Neural cell (in vitro differentiated cells): ENCODE measurements around the gene MMP24OS. TPM values are rescaled to one million over a fixed set of nuclear protein-coding genes. Genes with fewer than 3 reads are reported as not detected.

Source experiments
- H2AFZ ChIP-seq: fragments of 200-600, 300-800 bp; sonication (generic), shearing (Covaris generic); 2 replicates; pipeline ENCODE4 v1.6.0; 2014; ENCODE audit warnings: low read depth, mild to moderate bottlenecking, antibody characterized with exemption, low read length, moderate library complexity
- H3F3A ChIP-seq: fragments of 200-600 bp; shearing (Covaris generic); 2 replicates; pipeline ENCODE4 v1.6.1; 2016; ENCODE audit warnings: mild to moderate bottlenecking, moderate library complexity, mixed read lengths, antibody characterized with exemption, low read length; ENCODE audit not compliant: insufficient read depth, poor library complexity, severe bottlenecking
- H3K27ac ChIP-seq: fragments of 200-600, 300-800 bp; sonication (generic), shearing (Covaris generic); 2 replicates; pipeline ENCODE4 v1.5.1; 2014; ENCODE audit warnings: mild to moderate bottlenecking, low read length, moderate library complexity
- H3K27me3 ChIP-seq: fragments of 300-800, 200-600 bp; sonication (generic), shearing (Covaris generic); 2 replicates; pipeline ENCODE4 v1.6.0; 2014; ENCODE audit warnings: mild to moderate bottlenecking, low read depth, low read length, moderate library complexity; ENCODE audit not compliant: insufficient read depth
- H3K36me3 ChIP-seq: fragments of 300-800, 200-600 bp; sonication (generic), shearing (Covaris generic); 2 replicates; pipeline ENCODE4 v1.5.1; 2014; ENCODE audit warnings: mild to moderate bottlenecking, antibody characterized with exemption, low read length, moderate library complexity; ENCODE audit not compliant: insufficient read depth
- H3K4me2 ChIP-seq: fragments of 300-800, 200-600 bp; sonication (generic), shearing (Covaris generic); 2 replicates; pipeline ENCODE4 v1.6.0; 2014; ENCODE audit warnings: mild to moderate bottlenecking, low read length
- H3K4me3 ChIP-seq: fragments of 300-800, 200-600 bp; sonication (generic), shearing (Covaris generic); 2 replicates; pipeline ENCODE4 v1.5.1; 2014; ENCODE audit warnings: mild to moderate bottlenecking, low read length, moderate library complexity
- H3K79me2 ChIP-seq: fragments of 200-600 bp; shearing (Covaris generic); replicated peaks from 2 replicates; pipeline ENCODE4 v1.6.0; 2014; ENCODE audit warnings: mild to moderate bottlenecking, low read length, moderate library complexity; ENCODE audit not compliant: insufficient read depth
- H3K9ac ChIP-seq: fragments of 300-800, 200-600 bp; sonication (generic), shearing (Covaris generic); 2 replicates; pipeline ENCODE4 v1.6.1; 2016; ENCODE audit warnings: mild to moderate bottlenecking, low read length, mixed read lengths
- H3K9me2 ChIP-seq: fragments of 200-600 bp; shearing (Covaris generic); 2 replicates; pipeline ENCODE4 v1.6.1; 2016; ENCODE audit warnings: mild to moderate bottlenecking, low read length, mixed read lengths; ENCODE audit not compliant: insufficient read depth
- H3K9me3 ChIP-seq: fragments of 200-600, 300-800 bp; sonication (generic), shearing (Covaris generic); 2 replicates; pipeline ENCODE4 v1.6.1; 2016; ENCODE audit warnings: mild to moderate bottlenecking, mixed run types, low read length, moderate library complexity, mixed read lengths
- H4K20me1 ChIP-seq: fragments of 200-600 bp; shearing (Covaris generic); 2 replicates; pipeline ENCODE4 v1.6.1; 2016; ENCODE audit warnings: mild to moderate bottlenecking, mixed run types; ENCODE audit not compliant: insufficient read depth
- EP300 ChIP-seq: fragments of 450-650 bp; conservative IDR thresholded peaks from 2 replicates; pipeline ENCODE4 v1.6.1; 2014; ENCODE audit warnings: antibody characterized with exemption, mild to moderate bottlenecking, moderate library complexity; ENCODE audit not compliant: poor library complexity, severe bottlenecking
- EZH2 ChIP-seq: fragments of 200-600, 300-800 bp; shearing (Covaris generic), sonication (generic); IDR thresholded peaks from 2 replicates; pipeline ENCODE4 v1.6.1; 2014; ENCODE audit warnings: antibody characterized with exemption, low read length, borderline replicate concordance, mild to moderate bottlenecking; ENCODE audit not compliant: insufficient read depth, poor library complexity, severe bottlenecking
- MXI1 ChIP-seq: fragments of 450-650 bp; conservative IDR thresholded peaks from 2 replicates; pipeline ENCODE4 v1.6.1; 2014; ENCODE audit warnings: antibody characterized with exemption, mild to moderate bottlenecking; ENCODE audit not compliant: poor library complexity, severe bottlenecking
- POLR2AphosphoS5 ChIP-seq: IDR thresholded peaks from 2 replicates; pipeline ENCODE4 v1.6.1; 2012
- RAD21 ChIP-seq: fragments of 450-650 bp; conservative IDR thresholded peaks from 2 replicates; pipeline ENCODE4 v1.6.1; 2014; ENCODE audit warnings: antibody characterized with exemption, mild to moderate bottlenecking, moderate library complexity
- REST ChIP-seq: IDR thresholded peaks from 2 replicates; pipeline ENCODE4 v1.6.1; 2012; ENCODE audit warnings: borderline replicate concordance
- SMC3 ChIP-seq: fragments of 450-650 bp; conservative IDR thresholded peaks from 2 replicates; pipeline ENCODE4 v1.6.1; 2014; ENCODE audit warnings: antibody characterized with exemption, mild to moderate bottlenecking, moderate library complexity; ENCODE audit not compliant: poor library complexity
- TAF1 ChIP-seq: IDR thresholded peaks from 2 replicates; pipeline ENCODE4 v1.6.1; 2012; ENCODE audit warnings: low read depth
- polyA plus RNA-seq: library from polyadenylated mRNA; depleted of rRNA; stranded (reverse); fragments of >200 nt; gene quantifications from 2 replicates; pipeline ENCODE4 v1.2.3, GENCODE V29; 2014
- TF ChIP-seq, protein P1 (sequence below): fragments of 450-650 bp; IDR thresholded peaks from 2 replicates; pipeline ENCODE4 v1.5.1; 2014; ENCODE audit warnings: antibody characterized with exemption, mild to moderate bottlenecking, moderate library complexity; ENCODE audit not compliant: poor library complexity, severe bottlenecking

Gene MMP24OS
- polyA plus RNA-seq, 1 donor from 2014 or later = 7.7 TPM

DNA sequence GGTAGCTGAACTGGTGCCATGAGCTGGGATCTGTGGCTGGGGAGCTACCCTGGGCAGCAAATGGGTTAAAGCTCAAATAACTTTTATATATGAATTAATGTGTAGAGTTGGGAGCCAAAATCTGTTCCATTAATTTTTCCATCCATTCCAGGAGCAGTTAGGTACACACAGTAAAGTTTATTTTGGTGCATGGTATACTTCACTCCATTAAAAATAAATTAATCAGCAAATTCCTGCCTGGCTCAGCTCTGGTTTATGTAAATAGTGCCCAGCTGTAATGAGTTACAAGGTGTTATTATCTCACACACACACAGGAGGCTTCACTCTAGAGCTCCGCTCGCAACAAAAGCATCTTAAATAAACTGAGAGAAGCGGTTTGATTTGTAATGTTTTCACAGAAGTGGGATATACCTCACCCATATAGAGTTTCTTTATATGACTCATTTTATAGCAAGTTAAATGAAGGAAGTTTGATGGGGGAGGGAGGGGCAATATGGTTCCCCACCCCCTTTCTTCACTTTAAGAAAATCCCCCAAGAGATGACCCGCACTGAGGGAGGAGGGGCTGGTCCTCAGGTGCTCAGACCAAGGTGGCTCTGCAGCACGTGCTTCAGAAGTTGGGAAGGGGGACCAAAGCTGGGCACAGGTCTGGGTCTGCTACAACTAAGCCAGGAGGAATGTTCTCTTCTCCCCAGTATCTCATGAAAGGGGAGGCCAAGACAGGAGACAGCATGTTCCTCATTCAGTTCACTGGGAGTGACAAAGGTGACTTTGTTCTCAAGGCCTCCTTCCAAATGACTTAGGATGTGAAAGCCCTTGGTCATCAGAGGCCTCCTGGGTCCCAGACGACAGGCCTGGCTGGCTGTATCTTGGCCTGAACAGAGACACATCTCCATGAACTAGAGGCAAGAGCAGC, 24.8 kb upstream of the MMP24OS start:
- H3K9me3 ChIP-seq = no peaks in the 10 kb centered on the region
- TF ChIP-seq REST (no peak), EP300 (no peak), SMC3 (no peak), POLR2AphosphoS5 (no peak)
- TF ChIP-seq, protein P1, sequence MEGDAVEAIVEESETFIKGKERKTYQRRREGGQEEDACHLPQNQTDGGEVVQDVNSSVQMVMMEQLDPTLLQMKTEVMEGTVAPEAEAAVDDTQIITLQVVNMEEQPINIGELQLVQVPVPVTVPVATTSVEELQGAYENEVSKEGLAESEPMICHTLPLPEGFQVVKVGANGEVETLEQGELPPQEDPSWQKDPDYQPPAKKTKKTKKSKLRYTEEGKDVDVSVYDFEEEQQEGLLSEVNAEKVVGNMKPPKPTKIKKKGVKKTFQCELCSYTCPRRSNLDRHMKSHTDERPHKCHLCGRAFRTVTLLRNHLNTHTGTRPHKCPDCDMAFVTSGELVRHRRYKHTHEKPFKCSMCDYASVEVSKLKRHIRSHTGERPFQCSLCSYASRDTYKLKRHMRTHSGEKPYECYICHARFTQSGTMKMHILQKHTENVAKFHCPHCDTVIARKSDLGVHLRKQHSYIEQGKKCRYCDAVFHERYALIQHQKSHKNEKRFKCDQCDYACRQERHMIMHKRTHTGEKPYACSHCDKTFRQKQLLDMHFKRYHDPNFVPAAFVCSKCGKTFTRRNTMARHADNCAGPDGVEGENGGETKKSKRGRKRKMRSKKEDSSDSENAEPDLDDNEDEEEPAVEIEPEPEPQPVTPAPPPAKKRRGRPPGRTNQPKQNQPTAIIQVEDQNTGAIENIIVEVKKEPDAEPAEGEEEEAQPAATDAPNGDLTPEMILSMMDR = no peak
- H3K27me3 ChIP-seq = no peaks in the 10 kb centered on the region
- no peaks in the 10 kb centered on the region for H3K79me2 ChIP-seq
- no peak overlapping the region for H3K27ac ChIP-seq
- H3K4me3 ChIP-seq = no peak overlapping the region
- H3K4me2 ChIP-seq = no peak overlapping the region
- no peak overlapping the region for H2AFZ ChIP-seq
- H4K20me1 ChIP-seq = no peaks in the 10 kb centered on the region
- H3F3A ChIP-seq = no peaks in the 10 kb centered on the region
- no peaks in the 10 kb centered on the region for H3K36me3 ChIP-seq
- H3K9ac ChIP-seq = no peak overlapping the region
- H3K9me2 ChIP-seq = no peaks in the 10 kb centered on the region

GRCh38 chr20:35301426-35301825, 23.5 kb upstream of the MMP24OS start:
- no peak overlapping the region for H3K27ac ChIP-seq
- H3K9me2 ChIP-seq = no peaks in the 10 kb centered on the region
- no peak overlapping the region for H3K4me3 ChIP-seq
- H3K27me3 ChIP-seq = no peaks in the 10 kb centered on the region
- no peak overlapping the region for H2AFZ ChIP-seq
- H3K4me2 ChIP-seq = no peak overlapping the region
- no peaks in the 10 kb centered on the region for H3K36me3 ChIP-seq
- no peaks in the 10 kb centered on the region for H4K20me1 ChIP-seq
- no peak overlapping the region for H3K9ac ChIP-seq
- H3K79me2 ChIP-seq = no peaks in the 10 kb centered on the region
- TF ChIP-seq RAD21 = no peak
- TF ChIP-seq REST = no peak
- TF ChIP-seq EP300 = no peak
- no peak for TF ChIP-seq EZH2
- no peak for TF ChIP-seq TAF1
- TF ChIP-seq MXI1 = no peak
- H3K9me3 ChIP-seq = no peaks in the 10 kb centered on the region
- H3F3A ChIP-seq = no peaks in the 10 kb centered on the region
